Adrenal gland (tissue), 12 donors: ENCODE results near the gene ADAM15. TPM values are rescaled to one million over a fixed set of nuclear protein-coding genes. Genes with fewer than 3 reads are reported as not detected.

Experiments used
- DNase-seq, 7 donors: peaks; one replicate each; pipeline ENCODE4 v3.0.0-alpha.2; 2019 to 2020
- H3K27ac ChIP-seq, 5 donors: fragments of 200-600 bp; sonication (generic) in 4 of 5; 1 replicate in 3 of 5; 2 replicates in 2 of 5; pipeline versions ENCODE4 v1.5.1 to v1.8.0; 2016 to 2020; ENCODE audit warnings: mild to moderate bottlenecking in 1 of 5
- H3K27me3 ChIP-seq: fragments of 200-600 bp; 2 replicates; pipeline ENCODE4 v1.8.0; 2021
- H3K36me3 ChIP-seq, 2 donors: fragments of 200-600 bp; replicated peaks in 1 of 2; 1 replicate in 1 of 2; 2 replicates in 1 of 2; pipeline versions ENCODE4 v1.5.1 to v1.8.0; 2018 to 2022
- H3K4me1 ChIP-seq, 2 donors: fragments of 200-600 bp; replicated peaks in 1 of 2; 1 replicate in 1 of 2; 2 replicates in 1 of 2; pipeline versions ENCODE4 v1.5.1 to v1.8.0; 2018 to 2021
- H3K4me3 ChIP-seq, 4 donors: fragments of 200-600 bp; sonication (generic) in 3 of 4; one replicate each; pipeline ENCODE4 v1.5.1; 2016 to 2018
- H3K9me3 ChIP-seq, 3 donors: fragments of 200-600 bp; sonication (generic) in 1 of 3; replicated peaks in 1 of 3; 1 replicate in 2 of 3; 2 replicates in 1 of 3; pipeline versions ENCODE4 v1.5.1 to v1.8.0; 2016 to 2021
- POLR2A ChIP-seq, 2 donors: fragments of 450-650 bp; IDR thresholded peaks; one replicate each; pipeline ENCODE4 v1.6.1; 2017; ENCODE audit warnings: antibody characterized with exemption in 2 of 2, mild to moderate bottlenecking in 2 of 2, moderate library complexity in 1 of 2
- WGBS, 4 donors: extraction: QIAGEN DNeasy Blood & Tissue Kit in 2 of 4; methylation state at CpG; one replicate each; pipeline versions ENCODE4 v1.1.5 to v1.1.7; 2013 to 2017; 5-methylcytosine and 5-hydroxymethylcytosine counted together
- intact Hi-C, 2 donors: fragments of 100-400 bp; cut with DNase I; formaldehyde crosslinking; loops; one replicate each; pipeline versions ENCODE4 v1.14.1 to v1.15.0; 2022 to 2023
- polyA plus RNA-seq, 3 donors: library from polyadenylated mRNA; stranded (reverse); fragments of 200-250 nt in 2 of 3; fragments of 350-450 nt in 1 of 3; fragmentation: Illumina TruSeq in 1 of 3; extraction: RNeasy Lipid Tissue Mini Kit (QIAGEN cat#74804) in 1 of 3; gene quantifications; one replicate each; pipeline ENCODE4 v1.2.3, GENCODE V29; 2013 to 2014
- total RNA-seq, 9 donors: library from RNA; depleted of rRNA in 4 of 9; stranded (reverse); fragments of >200 nt in 4 of 9; fragments of 120-200 nt in 1 of 9; fragmentation: NEBNext Ultra II Directional in 1 of 9; extraction: Animal tissue kit (Norgen Biotek cat#: 25700) in 1 of 9; gene quantifications; one replicate each; pipeline versions ENCODE4 v1.1.0 to v1.2.4, GENCODE V29; 2013 to 2023
- TF ChIP-seq, protein P1 (sequence below), 6 experiments: fragments of 450-650 bp in 4 of 6; fragments of 200-600 bp in 2 of 6; sonication (generic) in 1 of 6; IDR thresholded peaks; 1 replicate in 5 of 6; 2 replicates in 1 of 6; pipeline versions ENCODE4 v1.5.1 to v1.8.0; 2016 to 2021; ENCODE audit warnings: antibody characterized with exemption in 6 of 6, mild to moderate bottlenecking in 2 of 6, moderate library complexity in 1 of 6
- donor health status: healthy with polysubstance abuse.
- donor health status: Bipolar disorder and iron deficiency.
- donor health status: DM: yes; HTN: yes; CAD: no.
- donor health status: DM: no; HTN: no; CAD: no.
- donor health status: DM: no; HTN: no; CAD: no.
- donor health status: DM: yes; HTN: yes; CAD: no.

Gene ADAM15
- total and polyA plus RNA-seq, 12 donors: 11.6 to 269 (median 59.3) TPM

DNA sequence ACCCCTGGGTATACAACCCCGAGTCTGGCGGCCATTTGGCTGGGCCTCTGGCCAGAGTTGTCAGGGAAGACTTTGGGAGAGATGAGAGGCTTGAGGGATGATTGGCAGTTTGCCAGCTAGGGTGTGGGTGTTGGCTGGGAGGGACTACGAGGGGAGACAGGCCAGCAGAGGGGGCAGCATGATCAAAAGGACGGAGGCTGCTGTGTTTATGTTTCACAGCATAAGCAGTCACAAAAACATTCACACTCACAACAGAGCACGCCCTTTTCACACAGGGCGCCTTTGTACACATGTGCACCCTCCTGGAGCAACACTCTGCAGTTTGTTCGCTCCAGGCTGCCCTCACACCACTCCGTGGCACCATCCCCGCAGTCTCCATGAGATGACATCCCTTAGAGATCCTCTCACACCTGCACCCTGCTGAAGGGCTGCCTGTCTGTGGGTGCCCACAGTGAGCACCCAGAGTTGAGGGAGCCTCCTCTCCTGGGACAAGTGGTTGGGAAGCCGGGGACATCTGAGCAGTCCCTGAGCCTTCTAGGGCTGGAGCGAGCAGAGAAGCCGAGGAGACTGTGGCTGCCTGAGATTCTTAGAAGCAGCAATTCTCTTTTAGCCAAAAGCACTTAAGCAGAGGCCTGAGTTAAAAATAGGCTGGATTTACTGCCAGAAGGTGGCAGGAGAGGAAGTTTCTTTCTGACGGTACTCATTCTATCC lies 43.0 kb downstream of the ADAM15 start:
- TF ChIP-seq POLR2A (IDR thresholded peaks at IDR 0.05): no peak
- TF ChIP-seq, protein P1, sequence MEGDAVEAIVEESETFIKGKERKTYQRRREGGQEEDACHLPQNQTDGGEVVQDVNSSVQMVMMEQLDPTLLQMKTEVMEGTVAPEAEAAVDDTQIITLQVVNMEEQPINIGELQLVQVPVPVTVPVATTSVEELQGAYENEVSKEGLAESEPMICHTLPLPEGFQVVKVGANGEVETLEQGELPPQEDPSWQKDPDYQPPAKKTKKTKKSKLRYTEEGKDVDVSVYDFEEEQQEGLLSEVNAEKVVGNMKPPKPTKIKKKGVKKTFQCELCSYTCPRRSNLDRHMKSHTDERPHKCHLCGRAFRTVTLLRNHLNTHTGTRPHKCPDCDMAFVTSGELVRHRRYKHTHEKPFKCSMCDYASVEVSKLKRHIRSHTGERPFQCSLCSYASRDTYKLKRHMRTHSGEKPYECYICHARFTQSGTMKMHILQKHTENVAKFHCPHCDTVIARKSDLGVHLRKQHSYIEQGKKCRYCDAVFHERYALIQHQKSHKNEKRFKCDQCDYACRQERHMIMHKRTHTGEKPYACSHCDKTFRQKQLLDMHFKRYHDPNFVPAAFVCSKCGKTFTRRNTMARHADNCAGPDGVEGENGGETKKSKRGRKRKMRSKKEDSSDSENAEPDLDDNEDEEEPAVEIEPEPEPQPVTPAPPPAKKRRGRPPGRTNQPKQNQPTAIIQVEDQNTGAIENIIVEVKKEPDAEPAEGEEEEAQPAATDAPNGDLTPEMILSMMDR (IDR thresholded peaks at IDR 0.05): peak; percentile 9 to 47 (median 35)
- 22 to 37% (median 32%) methylated on average over 10 to 13 of the region's 13 CpGs for WGBS, 4 donors
- Histone ChIP-seq H3K27me3 (no peaks in the 10 kb centered on the region), H3K4me1 (peaks cover 0 to 5% of the 10 kb centered on the region in 2 donors), H3K27ac (peak overlapping the region in 1 of 5 donors; percentile 31), H3K36me3 (no peaks in the 10 kb centered on the region), H3K4me3 (no peak overlapping the region), H3K9me3 (no peaks in the 10 kb centered on the region)
- intact Hi-C loops: loop anchor here (2.0 to 5.0 kb wide), 2 partner anchors 33 to 73 kb away; partner anchors contain the start of gene EFNA1 (in 1 of the 2)
- peak in 1 of 7 donors; percentile 37 for DNase-seq

- H3K9me3 ChIP-seq: no peaks in the 10 kb centered on the region
- TF ChIP-seq POLR2A (IDR thresholded peaks at IDR 0.05): no peak
- TF ChIP-seq, protein P1 (IDR thresholded peaks at IDR 0.05): no peak
- peaks cover 0 to 5% of the 10 kb centered on the region in 2 donors for H3K4me1 ChIP-seq
- no peaks in the 10 kb centered on the region for H3K27me3 ChIP-seq
- H3K27ac ChIP-seq: no peak overlapping the region
- 67 to 79% (median 74%) methylated on average over 2 of the region's 2 CpGs for WGBS, 4 donors
- no peak overlapping the region for H3K4me3 ChIP-seq
- no peak for DNase-seq
- intact Hi-C loops: loop anchor here in 1 of 2 donors (5.0 kb wide), 1 partner anchor 33 kb away; the partner anchor contains the start of gene EFNA1
- no peaks in the 10 kb centered on the region for H3K36me3 ChIP-seq
These were observed 43.5 kb downstream of the ADAM15 start for GRCh38 chr1:155094622-155094948.

DNA sequence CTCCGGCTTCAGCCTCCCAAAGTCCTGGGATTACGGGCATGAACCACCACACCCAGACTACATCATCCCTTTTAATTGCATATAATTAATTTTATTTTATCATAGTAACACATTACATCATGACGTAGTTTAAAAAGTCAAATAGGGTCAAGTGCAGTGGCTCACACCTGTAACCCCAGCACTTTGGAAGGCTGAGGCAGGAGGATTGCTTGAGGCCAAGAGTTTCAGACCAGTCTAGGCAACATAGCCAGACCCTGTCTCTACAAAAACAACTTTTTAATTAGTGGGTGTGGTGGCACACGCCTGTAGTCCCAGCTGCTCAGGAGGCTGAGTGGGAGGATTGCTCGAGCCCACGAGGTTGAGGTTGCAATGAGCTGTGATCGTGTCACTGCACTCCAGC lies 48.2 kb downstream of the ADAM15 start:
- no peak overlapping the region for H3K4me3 ChIP-seq
- H3K4me1 ChIP-seq: no peaks in the 10 kb centered on the region
- no peaks in the 10 kb centered on the region for H3K27me3 ChIP-seq
- no peak for DNase-seq
- 80 to 86% (median 83%) methylated on average over 7 of the region's 7 CpGs for WGBS, 4 donors
- intact Hi-C loops: no loop called here
- TF ChIP-seq POLR2A (IDR thresholded peaks at IDR 0.05): no peak
- TF ChIP-seq, protein P1 (IDR thresholded peaks at IDR 0.05): no peak
- no peak overlapping the region for H3K27ac ChIP-seq
- H3K9me3 ChIP-seq: no peaks in the 10 kb centered on the region
- H3K36me3 ChIP-seq: no peaks in the 10 kb centered on the region

DNA sequence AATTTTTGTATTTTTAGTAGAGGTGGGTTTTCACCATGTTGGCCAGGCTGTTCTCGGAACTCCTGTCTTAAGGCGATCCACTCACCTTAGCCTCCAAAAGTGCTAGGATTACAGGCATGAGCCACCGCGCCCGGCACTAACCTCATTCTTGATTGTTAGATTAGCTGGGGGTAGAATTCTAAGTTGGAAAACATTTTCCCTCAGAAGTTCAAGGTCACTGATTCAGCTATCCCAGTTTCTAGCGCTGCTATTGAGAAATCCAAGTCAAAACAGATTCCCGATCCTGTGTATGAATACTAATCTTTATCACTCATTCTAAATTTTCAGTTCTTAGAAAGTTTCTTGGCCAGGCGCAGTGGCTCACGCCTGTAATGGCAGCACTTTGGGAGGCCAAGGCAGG lies 52.2 kb downstream of the ADAM15 start:
- peak in 1 of 7 donors; percentile 43 for DNase-seq
- Histone ChIP-seq H3K36me3 (no peaks in the 10 kb centered on the region), H3K27ac (no peak overlapping the region), H3K4me3 (no peak overlapping the region), H3K9me3 (no peaks in the 10 kb centered on the region), H3K4me1 (no peaks in the 10 kb centered on the region), H3K27me3 (no peaks in the 10 kb centered on the region)
- intact Hi-C loops: no loop called here
- whole genome bisulfite sequencing, 4 donors: 49 to 56% (median 52%) methylated on average over 9 of the region's 9 CpGs
- TF ChIP-seq, protein P1 (IDR thresholded peaks at IDR 0.05): no peak
- TF ChIP-seq POLR2A (IDR thresholded peaks at IDR 0.05): no peak
